ENCODE results near the gene OR12D3. TPM values are rescaled to one million over a fixed set of nuclear protein-coding genes. Genes with fewer than 3 reads are reported as not detected.
"Not testable (repeated sequence)": the region's sequence is repeated elsewhere in the genome, so short reads cannot be mapped to it uniquely, and the experiment has no call there.

The OR12D3 gene
- total and polyA plus RNA-seq, 2 experiments from 2014 or later: not detected

DNA sequence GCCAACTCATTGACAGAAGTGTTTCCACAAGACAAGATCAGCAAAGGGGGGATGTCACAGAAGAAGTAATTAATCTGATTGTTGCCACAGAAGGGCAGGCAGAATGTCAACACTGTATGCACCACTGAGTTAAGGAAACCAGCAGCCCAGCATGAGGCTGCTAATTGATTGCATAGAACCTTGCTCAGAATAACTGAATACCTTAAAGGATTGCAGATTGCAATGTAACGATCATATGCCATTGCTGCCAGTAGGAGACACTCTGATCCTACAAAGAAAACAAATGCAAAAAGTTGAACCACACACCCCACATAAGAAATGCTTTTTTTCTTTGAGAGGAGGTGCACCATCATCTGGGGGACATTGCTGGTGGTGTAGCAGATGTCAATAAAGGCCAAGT is 19.5 kb downstream of the OR12D3 start:
- H4K20me1 ChIP-seq (ENCODE audit: insufficient read depth, poor library complexity, severe bottlenecking): no peaks in the 10 kb centered on the region
- TF ChIP-seq EZH2phosphoT487 (IDR thresholded peaks at IDR 0.05; ENCODE audit: low read depth, severe bottlenecking, unreplicated experiment) (no peak), EZH2 (IDR thresholded peaks at IDR 0.05; ENCODE audit: borderline replicate concordance) (no peak)
- TF ChIP-seq, protein P1, sequence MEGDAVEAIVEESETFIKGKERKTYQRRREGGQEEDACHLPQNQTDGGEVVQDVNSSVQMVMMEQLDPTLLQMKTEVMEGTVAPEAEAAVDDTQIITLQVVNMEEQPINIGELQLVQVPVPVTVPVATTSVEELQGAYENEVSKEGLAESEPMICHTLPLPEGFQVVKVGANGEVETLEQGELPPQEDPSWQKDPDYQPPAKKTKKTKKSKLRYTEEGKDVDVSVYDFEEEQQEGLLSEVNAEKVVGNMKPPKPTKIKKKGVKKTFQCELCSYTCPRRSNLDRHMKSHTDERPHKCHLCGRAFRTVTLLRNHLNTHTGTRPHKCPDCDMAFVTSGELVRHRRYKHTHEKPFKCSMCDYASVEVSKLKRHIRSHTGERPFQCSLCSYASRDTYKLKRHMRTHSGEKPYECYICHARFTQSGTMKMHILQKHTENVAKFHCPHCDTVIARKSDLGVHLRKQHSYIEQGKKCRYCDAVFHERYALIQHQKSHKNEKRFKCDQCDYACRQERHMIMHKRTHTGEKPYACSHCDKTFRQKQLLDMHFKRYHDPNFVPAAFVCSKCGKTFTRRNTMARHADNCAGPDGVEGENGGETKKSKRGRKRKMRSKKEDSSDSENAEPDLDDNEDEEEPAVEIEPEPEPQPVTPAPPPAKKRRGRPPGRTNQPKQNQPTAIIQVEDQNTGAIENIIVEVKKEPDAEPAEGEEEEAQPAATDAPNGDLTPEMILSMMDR (IDR thresholded peaks at IDR 0.05; ENCODE audit: poor library complexity): no peak
- WGBS (ENCODE audit: low lambda C conversion rate, missing lambda C conversion rate): 55% methylated on average over 1 of the region's 1 CpG
- DNase-seq (ENCODE audit: low spot score): no peak
- no peaks in the 10 kb centered on the region for H3K27me3 ChIP-seq
- no peaks in the 10 kb centered on the region for H3K9me2 ChIP-seq (replicated peaks; ENCODE audit: insufficient read depth)
- H3K27ac ChIP-seq: no peak overlapping the region
- no peaks in the 10 kb centered on the region for H3K4me1 ChIP-seq (ENCODE audit: insufficient read depth)
- H3K4me2 ChIP-seq: no peak overlapping the region
- no peak overlapping the region for H2AFZ ChIP-seq
- H3K4me3 ChIP-seq: no peak overlapping the region
- no peaks in the 10 kb centered on the region for H3K36me3 ChIP-seq (replicated peaks; ENCODE audit: insufficient read depth, low read depth)
- no peaks in the 10 kb centered on the region for H3K9me3 ChIP-seq (ENCODE audit: low read depth)
- no peaks in the 10 kb centered on the region for H3K79me2 ChIP-seq

DNA sequence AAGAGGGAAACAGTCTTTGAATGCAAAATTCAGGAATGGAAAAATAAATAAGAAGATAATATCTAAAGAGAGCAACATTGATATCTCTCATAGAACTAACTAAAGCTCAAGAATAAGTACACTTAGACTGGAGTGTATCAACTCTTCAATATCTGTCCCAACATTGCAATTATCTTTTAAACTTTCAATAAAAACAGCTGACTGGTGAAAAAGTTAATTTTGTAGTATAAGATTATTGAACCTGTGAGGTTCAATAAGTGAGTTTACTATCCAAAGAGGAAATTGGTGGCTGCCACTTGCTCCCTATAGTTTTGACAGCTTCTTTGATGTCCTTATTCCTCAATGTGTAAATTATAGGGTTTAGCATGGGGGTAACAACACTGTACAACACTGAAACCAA is 20.1 kb downstream of the OR12D3 start:
- no peak for DNase-seq (ENCODE audit: low spot score)
- H3K4me2 ChIP-seq: no peak overlapping the region
- TF ChIP-seq, protein P1 (IDR thresholded peaks at IDR 0.05; ENCODE audit: poor library complexity): no peak
- TF ChIP-seq EZH2 (IDR thresholded peaks at IDR 0.05; ENCODE audit: borderline replicate concordance): no peak
- no peak for TF ChIP-seq EZH2phosphoT487 (IDR thresholded peaks at IDR 0.05; ENCODE audit: low read depth, severe bottlenecking, unreplicated experiment)
- no peak overlapping the region for H2AFZ ChIP-seq
- no peaks in the 10 kb centered on the region for H4K20me1 ChIP-seq (ENCODE audit: insufficient read depth, poor library complexity, severe bottlenecking)
- no peak overlapping the region for H3K27ac ChIP-seq
- H3K9me2 ChIP-seq (replicated peaks; ENCODE audit: insufficient read depth): no peaks in the 10 kb centered on the region
- no peaks in the 10 kb centered on the region for H3K79me2 ChIP-seq
- no peaks in the 10 kb centered on the region for H3K27me3 ChIP-seq
- H3K4me3 ChIP-seq: no peak overlapping the region
- no peaks in the 10 kb centered on the region for H3K36me3 ChIP-seq (replicated peaks; ENCODE audit: insufficient read depth, low read depth)
- H3K9me3 ChIP-seq (ENCODE audit: low read depth): no peaks in the 10 kb centered on the region
- no peaks in the 10 kb centered on the region for H3K4me1 ChIP-seq (ENCODE audit: insufficient read depth)

- H3K79me2 ChIP-seq; H3K9me3 ChIP-seq (ENCODE audit: low read depth); H3K27ac ChIP-seq; H3K4me1 ChIP-seq (ENCODE audit: insufficient read depth); H3K9me2 ChIP-seq (replicated peaks; ENCODE audit: insufficient read depth); H3K4me3 ChIP-seq; H3K36me3 ChIP-seq (replicated peaks; ENCODE audit: insufficient read depth, low read depth); H3K27me3 ChIP-seq; H3K4me2 ChIP-seq; DNase-seq (ENCODE audit: low spot score); H4K20me1 ChIP-seq (ENCODE audit: insufficient read depth, poor library complexity, severe bottlenecking); H2AFZ ChIP-seq: not testable (repeated sequence)
- 98% methylated on average over 3 of the region's 3 CpGs for WGBS (ENCODE audit: low lambda C conversion rate, missing lambda C conversion rate)
These were observed 25.7 kb downstream of the OR12D3 start for GRCh38 chr6:29349348-29349747.

DNA sequence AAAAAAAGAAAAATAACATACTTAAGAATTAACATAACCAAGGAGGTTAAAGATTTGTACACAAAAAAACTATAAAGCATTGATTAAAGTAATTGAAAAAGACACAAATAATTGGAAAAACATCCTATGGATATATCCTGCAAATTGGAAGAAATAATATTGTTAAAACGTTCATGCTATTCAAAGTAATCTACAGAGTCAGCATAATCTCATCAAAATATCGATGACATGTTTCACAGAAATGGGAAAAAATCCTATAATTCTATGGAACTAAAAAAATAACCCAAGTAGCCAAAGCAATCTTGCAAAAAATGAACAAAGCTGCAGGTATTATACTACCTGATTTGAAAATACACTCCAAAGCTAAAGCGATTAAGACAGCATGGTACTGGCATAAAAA is 29.7 kb downstream of the OR12D3 start:
- TF ChIP-seq EZH2 (IDR thresholded peaks at IDR 0.05; ENCODE audit: borderline replicate concordance): no peak
- H4K20me1 ChIP-seq (ENCODE audit: insufficient read depth, poor library complexity, severe bottlenecking): no peaks in the 10 kb centered on the region
- no peak overlapping the region for H3K4me2 ChIP-seq
- no peaks in the 10 kb centered on the region for H3K36me3 ChIP-seq (replicated peaks; ENCODE audit: insufficient read depth, low read depth)
- H2AFZ ChIP-seq: no peak overlapping the region
- WGBS (ENCODE audit: low lambda C conversion rate, missing lambda C conversion rate): 79% methylated on average over 3 of the region's 3 CpGs
- no peaks in the 10 kb centered on the region for H3K9me3 ChIP-seq (ENCODE audit: low read depth)
- H3K27ac ChIP-seq: no peak overlapping the region
- no peaks in the 10 kb centered on the region for H3K4me1 ChIP-seq (ENCODE audit: insufficient read depth)
- H3K27me3 ChIP-seq: peaks cover 3% of the 10 kb centered on the region
- no peak overlapping the region for H3K4me3 ChIP-seq
- H3K9me2 ChIP-seq (replicated peaks; ENCODE audit: insufficient read depth): no peaks in the 10 kb centered on the region
- no peak for DNase-seq (ENCODE audit: low spot score)
- H3K79me2 ChIP-seq: no peaks in the 10 kb centered on the region

DNA sequence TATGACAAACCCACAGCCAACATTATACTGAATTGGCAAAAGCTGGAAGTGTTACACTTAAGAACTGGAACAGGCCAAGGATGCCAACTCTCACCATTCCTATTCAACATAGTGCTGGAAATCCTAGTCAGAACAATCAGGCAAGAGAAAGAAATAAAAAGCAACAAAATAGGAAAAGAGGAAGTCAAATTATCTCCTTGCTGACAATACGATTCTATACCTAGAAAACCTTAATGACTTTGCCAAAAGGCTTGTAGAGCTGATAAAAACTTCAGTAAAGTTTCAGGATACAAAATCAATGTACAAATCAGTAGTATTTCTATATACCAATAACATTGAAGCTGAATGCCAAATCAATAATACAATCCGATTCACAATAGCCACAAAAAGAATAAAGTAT is 38.8 kb downstream of the OR12D3 start:
- H3K27me3 ChIP-seq: no peaks in the 10 kb centered on the region
- H3K4me3 ChIP-seq: no peak overlapping the region
- H3K27ac ChIP-seq: no peak overlapping the region
- H3K79me2 ChIP-seq: no peaks in the 10 kb centered on the region
- no peak for DNase-seq (ENCODE audit: low spot score)
- H3K4me2 ChIP-seq: no peak overlapping the region
- TF ChIP-seq EZH2phosphoT487 (IDR thresholded peaks at IDR 0.05; ENCODE audit: low read depth, severe bottlenecking, unreplicated experiment) (no peak), EZH2 (IDR thresholded peaks at IDR 0.05; ENCODE audit: borderline replicate concordance) (no peak)
- TF ChIP-seq, protein P1 (IDR thresholded peaks at IDR 0.05; ENCODE audit: poor library complexity): no peak
- H4K20me1 ChIP-seq (ENCODE audit: insufficient read depth, poor library complexity, severe bottlenecking): no peaks in the 10 kb centered on the region
- no peak overlapping the region for H2AFZ ChIP-seq
- no peaks in the 10 kb centered on the region for H3K9me2 ChIP-seq (replicated peaks; ENCODE audit: insufficient read depth)
- H3K36me3 ChIP-seq (replicated peaks; ENCODE audit: insufficient read depth, low read depth): no peaks in the 10 kb centered on the region
- H3K9me3 ChIP-seq (ENCODE audit: low read depth): no peaks in the 10 kb centered on the region
- no peaks in the 10 kb centered on the region for H3K4me1 ChIP-seq (ENCODE audit: insufficient read depth)
- 84% methylated on average over 2 of the region's 2 CpGs for WGBS (ENCODE audit: low lambda C conversion rate, missing lambda C conversion rate)
